HEK293 (cell line): ENCODE data around the gene CACNA2D4.

Experiments
- CTCF ChIA-PET: fragments of 350-600 bp; formaldehyde crosslinking; extraction: SDS; loops from one replicate; lab custom pipeline; 2021; ENCODE audit warnings: antibody characterized with exemption; lab: Yijun Ruan, JAX
- POLR2A ChIA-PET: fragments of 300-600 bp; formaldehyde crosslinking; extraction: SDS; loops from one replicate; lab custom pipeline; 2020; ENCODE audit warnings: antibody characterized with exemption, inconsistent platforms; lab: Yijun Ruan, JAX
- H3K27ac ChIP-seq: fragments of 200-500 bp; sonication (Bioruptor generic); 2 replicates; pipeline ENCODE4 v1.5.1; 2014; ENCODE audit warnings: low read depth, low read length, control low read depth, inconsistent platforms; ENCODE audit errors: extremely low read depth
- H3K36me3 ChIP-seq, 2 experiments: fragments of 200-500 bp in 1 of 2; sonication (Bioruptor generic) in 1 of 2; 1 replicate in 1 of 2; 2 replicates in 1 of 2; pipeline ENCODE4 v1.5.1; 2014 to 2017; ENCODE audit warnings: inconsistent platforms in 2 of 2, low read length in 2 of 2; ENCODE audit not compliant: control insufficient read depth in 2 of 2, insufficient read depth in 1 of 2
- H3K4me1 ChIP-seq: fragments of 200-500 bp; sonication (Bioruptor generic); 2 replicates; pipeline ENCODE4 v1.5.1; 2014; ENCODE audit warnings: mild to moderate bottlenecking, low read length, inconsistent platforms; ENCODE audit not compliant: control insufficient read depth, insufficient read depth
- H3K4me3 ChIP-seq: 2 replicates; pipeline ENCODE4 v1.5.1; 2011; ENCODE audit warnings: low read depth, mild to moderate bottlenecking, control low read depth, low read length, moderate library complexity
- H3K9me3 ChIP-seq: fragments of 200-500 bp; sonication (Bioruptor generic); 2 replicates; pipeline ENCODE4 v1.5.1; 2014; ENCODE audit warnings: low read depth, low read length, inconsistent platforms; ENCODE audit not compliant: control insufficient read depth, insufficient read depth
- IKZF3 ChIP-seq: fragments of 450-650 bp; IDR thresholded peaks from 2 replicates; pipeline ENCODE4 v1.5.0; 2018; ENCODE audit warnings: missing biosample characterization, mild to moderate bottlenecking, missing genetic modification characterization, moderate library complexity
- MYNN ChIP-seq: fragments of 450-650 bp; formaldehyde crosslinking; IDR thresholded peaks from 2 replicates; pipeline ENCODE4 v1.5.1; 2016; ENCODE audit warnings: missing biosample characterization, missing genetic modification characterization, borderline replicate concordance
- SP3 ChIP-seq: fragments of 450-650 bp; formaldehyde crosslinking; IDR thresholded peaks from 2 replicates; pipeline ENCODE4 v1.5.1; 2016; ENCODE audit warnings: missing biosample characterization, missing genetic modification characterization
- ZNF211 ChIP-seq: fragments of 450-650 bp; formaldehyde crosslinking; IDR thresholded peaks from 2 replicates; pipeline ENCODE4 v1.5.1; 2016; ENCODE audit warnings: low read depth, missing biosample characterization, missing genetic modification characterization
- ZNF248 ChIP-seq: fragments of 450-650 bp; formaldehyde crosslinking; IDR thresholded peaks from 2 replicates; pipeline ENCODE4 v1.5.1; 2017; ENCODE audit warnings: missing biosample characterization, missing genetic modification characterization
- ZNF626 ChIP-seq: fragments of 450-650 bp; sonication (Bioruptor Pico); formaldehyde crosslinking; IDR thresholded peaks from 2 replicates; pipeline ENCODE4 v1.5.1; 2018; ENCODE audit warnings: missing biosample characterization, missing genetic modification characterization, inconsistent platforms
- ZSCAN16 ChIP-seq: fragments of 450-650 bp; formaldehyde crosslinking; IDR thresholded peaks from 2 replicates; pipeline ENCODE4 v1.5.1; 2016; ENCODE audit warnings: missing biosample characterization, missing genetic modification characterization
- TF ChIP-seq, protein P1 (sequence below): fragments of 450-650 bp; formaldehyde crosslinking; IDR thresholded peaks from 2 replicates; pipeline ENCODE4 v1.5.1; 2016; ENCODE audit warnings: missing biosample characterization, missing genetic modification characterization
- TF ChIP-seq, protein P2 (sequence below): fragments of 450-650 bp; formaldehyde crosslinking; IDR thresholded peaks from 2 replicates; pipeline ENCODE4 v1.5.1; 2016; ENCODE audit warnings: missing biosample characterization, missing genetic modification characterization, borderline replicate concordance
- TF ChIP-seq, protein P3 (sequence below): fragments of 450-650 bp; formaldehyde crosslinking; IDR thresholded peaks from 2 replicates; pipeline ENCODE4 v1.5.1; 2017; ENCODE audit warnings: missing biosample characterization, mild to moderate bottlenecking, missing genetic modification characterization, moderate library complexity
- TF ChIP-seq, protein P4 (sequence below): fragments of 450-650 bp; formaldehyde crosslinking; IDR thresholded peaks from 2 replicates; pipeline ENCODE4 v1.5.1; 2016; ENCODE audit warnings: missing biosample characterization, missing genetic modification characterization
- TF ChIP-seq, protein P5 (sequence below): fragments of 450-650 bp; formaldehyde crosslinking; IDR thresholded peaks from 2 replicates; pipeline ENCODE4 v1.5.1; 2017; ENCODE audit warnings: missing biosample characterization, missing genetic modification characterization
- TF ChIP-seq, protein P6 (sequence below): fragments of 450-650 bp; formaldehyde crosslinking; IDR thresholded peaks from 2 replicates; pipeline ENCODE4 v1.5.1; 2017; ENCODE audit warnings: missing biosample characterization, missing genetic modification characterization
- TF ChIP-seq, protein P7 (sequence below): fragments of 450-650 bp; formaldehyde crosslinking; IDR thresholded peaks from 2 replicates; pipeline ENCODE4 v1.5.1; 2016; ENCODE audit warnings: missing biosample characterization, missing genetic modification characterization

The CACNA2D4 gene

DNA sequence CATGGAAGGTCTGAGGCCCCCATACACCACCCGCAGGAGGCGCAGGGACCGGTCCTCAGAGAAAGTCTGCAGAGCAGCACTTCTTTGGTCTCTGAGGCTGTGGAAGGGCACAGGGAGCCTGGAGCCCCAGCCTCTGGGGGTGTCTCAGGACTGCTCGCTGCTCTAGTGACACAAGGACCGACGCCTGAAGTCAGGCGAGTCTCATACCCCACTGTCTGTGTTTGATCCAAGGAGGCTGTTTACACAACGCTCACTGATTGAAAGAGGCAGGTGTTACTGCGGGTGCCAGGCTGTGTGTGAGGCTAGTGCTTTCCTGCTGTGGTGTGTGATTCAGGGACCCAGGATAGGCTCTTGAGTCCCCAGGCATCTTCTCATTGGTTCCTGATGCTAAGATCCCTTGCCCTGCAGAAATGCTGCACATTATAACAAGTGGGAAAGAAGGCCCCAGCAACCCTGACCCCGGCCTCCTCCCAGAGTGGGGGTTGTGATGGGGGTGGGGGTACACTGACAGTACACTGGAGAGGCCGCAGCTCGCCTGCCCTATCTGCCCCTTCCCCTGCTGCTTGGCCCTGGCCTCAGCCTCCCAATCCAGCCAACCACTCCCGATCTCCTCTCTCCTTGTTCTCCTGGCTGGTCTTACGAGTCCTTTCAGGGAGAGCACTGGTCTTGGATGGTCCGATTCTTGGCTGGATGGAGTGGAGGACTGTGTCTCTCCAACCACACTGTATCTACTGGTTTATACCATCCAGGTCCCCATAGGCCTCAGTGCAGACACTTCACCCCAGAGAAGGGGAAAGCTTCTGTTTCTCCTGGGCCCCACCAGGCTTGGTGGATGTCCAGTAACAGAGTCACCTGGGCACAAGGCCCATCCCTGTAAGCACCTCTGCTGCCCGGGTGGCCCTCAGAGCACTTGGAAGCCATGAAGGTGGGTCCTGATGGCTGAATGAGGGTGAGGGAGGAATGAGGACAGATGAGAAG lies 6.6 kb downstream of the CACNA2D4 start:
- Histone ChIP-seq H3K9me3 (no peaks in the 10 kb centered on the region), H3K4me3 (no peak overlapping the region), H3K4me1 (no peaks in the 10 kb centered on the region), H3K36me3 (no peaks in the 10 kb centered on the region), H3K27ac (no peak overlapping the region)
- POLR2A ChIA-PET = no interaction called here
- TF ChIP-seq, protein P1, sequence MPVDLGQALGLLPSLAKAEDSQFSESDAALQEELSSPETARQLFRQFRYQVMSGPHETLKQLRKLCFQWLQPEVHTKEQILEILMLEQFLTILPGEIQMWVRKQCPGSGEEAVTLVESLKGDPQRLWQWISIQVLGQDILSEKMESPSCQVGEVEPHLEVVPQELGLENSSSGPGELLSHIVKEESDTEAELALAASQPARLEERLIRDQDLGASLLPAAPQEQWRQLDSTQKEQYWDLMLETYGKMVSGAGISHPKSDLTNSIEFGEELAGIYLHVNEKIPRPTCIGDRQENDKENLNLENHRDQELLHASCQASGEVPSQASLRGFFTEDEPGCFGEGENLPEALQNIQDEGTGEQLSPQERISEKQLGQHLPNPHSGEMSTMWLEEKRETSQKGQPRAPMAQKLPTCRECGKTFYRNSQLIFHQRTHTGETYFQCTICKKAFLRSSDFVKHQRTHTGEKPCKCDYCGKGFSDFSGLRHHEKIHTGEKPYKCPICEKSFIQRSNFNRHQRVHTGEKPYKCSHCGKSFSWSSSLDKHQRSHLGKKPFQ (tag by site-specific recombination) = no peak
- TF ChIP-seq, protein P2, sequence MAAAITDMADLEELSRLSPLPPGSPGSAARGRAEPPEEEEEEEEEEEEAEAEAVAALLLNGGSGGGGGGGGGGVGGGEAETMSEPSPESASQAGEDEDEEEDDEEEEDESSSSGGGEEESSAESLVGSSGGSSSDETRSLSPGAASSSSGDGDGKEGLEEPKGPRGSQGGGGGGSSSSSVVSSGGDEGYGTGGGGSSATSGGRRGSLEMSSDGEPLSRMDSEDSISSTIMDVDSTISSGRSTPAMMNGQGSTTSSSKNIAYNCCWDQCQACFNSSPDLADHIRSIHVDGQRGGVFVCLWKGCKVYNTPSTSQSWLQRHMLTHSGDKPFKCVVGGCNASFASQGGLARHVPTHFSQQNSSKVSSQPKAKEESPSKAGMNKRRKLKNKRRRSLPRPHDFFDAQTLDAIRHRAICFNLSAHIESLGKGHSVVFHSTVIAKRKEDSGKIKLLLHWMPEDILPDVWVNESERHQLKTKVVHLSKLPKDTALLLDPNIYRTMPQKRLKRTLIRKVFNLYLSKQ = no peak
- TF ChIP-seq, protein P3, sequence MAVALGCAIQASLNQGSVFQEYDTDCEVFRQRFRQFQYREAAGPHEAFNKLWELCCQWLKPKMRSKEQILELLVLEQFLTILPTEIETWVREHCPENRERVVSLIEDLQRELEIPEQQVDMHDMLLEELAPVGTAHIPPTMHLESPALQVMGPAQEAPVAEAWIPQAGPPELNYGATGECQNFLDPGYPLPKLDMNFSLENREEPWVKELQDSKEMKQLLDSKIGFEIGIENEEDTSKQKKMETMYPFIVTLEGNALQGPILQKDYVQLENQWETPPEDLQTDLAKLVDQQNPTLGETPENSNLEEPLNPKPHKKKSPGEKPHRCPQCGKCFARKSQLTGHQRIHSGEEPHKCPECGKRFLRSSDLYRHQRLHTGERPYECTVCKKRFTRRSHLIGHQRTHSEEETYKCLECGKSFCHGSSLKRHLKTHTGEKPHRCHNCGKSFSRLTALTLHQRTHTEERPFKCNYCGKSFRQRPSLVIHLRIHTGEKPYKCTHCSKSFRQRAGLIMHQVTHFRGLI (tag by site-specific recombination) = no peak
- no peak for TF ChIP-seq MYNN (tag by site-specific recombination)
- TF ChIP-seq ZNF626 (tag by site-specific recombination) = no peak
- TF ChIP-seq, protein P4, sequence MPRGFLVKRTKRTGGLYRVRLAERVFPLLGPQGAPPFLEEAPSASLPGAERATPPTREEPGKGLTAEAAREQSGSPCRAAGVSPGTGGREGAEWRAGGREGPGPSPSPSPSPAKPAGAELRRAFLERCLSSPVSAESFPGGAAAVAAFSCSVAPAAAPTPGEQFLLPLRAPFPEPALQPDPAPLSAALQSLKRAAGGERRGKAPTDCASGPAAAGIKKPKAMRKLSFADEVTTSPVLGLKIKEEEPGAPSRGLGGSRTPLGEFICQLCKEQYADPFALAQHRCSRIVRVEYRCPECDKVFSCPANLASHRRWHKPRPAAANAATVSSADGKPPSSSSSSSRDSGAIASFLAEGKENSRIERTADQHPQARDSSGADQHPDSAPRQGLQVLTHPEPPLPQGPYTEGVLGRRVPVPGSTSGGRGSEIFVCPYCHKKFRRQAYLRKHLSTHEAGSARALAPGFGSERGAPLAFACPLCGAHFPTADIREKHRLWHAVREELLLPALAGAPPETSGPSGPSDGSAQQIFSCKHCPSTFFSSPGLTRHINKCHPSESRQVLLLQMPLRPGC = no peak
- no peak for TF ChIP-seq ZNF248
- TF ChIP-seq, protein P5, sequence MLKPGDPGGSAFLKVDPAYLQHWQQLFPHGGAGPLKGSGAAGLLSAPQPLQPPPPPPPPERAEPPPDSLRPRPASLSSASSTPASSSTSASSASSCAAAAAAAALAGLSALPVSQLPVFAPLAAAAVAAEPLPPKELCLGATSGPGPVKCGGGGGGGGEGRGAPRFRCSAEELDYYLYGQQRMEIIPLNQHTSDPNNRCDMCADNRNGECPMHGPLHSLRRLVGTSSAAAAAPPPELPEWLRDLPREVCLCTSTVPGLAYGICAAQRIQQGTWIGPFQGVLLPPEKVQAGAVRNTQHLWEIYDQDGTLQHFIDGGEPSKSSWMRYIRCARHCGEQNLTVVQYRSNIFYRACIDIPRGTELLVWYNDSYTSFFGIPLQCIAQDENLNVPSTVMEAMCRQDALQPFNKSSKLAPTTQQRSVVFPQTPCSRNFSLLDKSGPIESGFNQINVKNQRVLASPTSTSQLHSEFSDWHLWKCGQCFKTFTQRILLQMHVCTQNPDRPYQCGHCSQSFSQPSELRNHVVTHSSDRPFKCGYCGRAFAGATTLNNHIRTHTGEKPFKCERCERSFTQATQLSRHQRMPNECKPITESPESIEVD = no peak
- no peak for TF ChIP-seq IKZF3 (tag by site-specific recombination)
- TF ChIP-seq ZNF211 = no peak
- no peak for TF ChIP-seq ZSCAN16
- TF ChIP-seq, protein P6, sequence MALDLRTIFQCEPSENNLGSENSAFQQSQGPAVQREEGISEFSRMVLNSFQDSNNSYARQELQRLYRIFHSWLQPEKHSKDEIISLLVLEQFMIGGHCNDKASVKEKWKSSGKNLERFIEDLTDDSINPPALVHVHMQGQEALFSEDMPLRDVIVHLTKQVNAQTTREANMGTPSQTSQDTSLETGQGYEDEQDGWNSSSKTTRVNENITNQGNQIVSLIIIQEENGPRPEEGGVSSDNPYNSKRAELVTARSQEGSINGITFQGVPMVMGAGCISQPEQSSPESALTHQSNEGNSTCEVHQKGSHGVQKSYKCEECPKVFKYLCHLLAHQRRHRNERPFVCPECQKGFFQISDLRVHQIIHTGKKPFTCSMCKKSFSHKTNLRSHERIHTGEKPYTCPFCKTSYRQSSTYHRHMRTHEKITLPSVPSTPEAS = no peak
- CTCF ChIA-PET = interaction anchor here (0.8 kb wide), 1 partner anchor 24 kb away, joined by 3 read pairs; no protein-coding TSS in a partner anchor

DNA sequence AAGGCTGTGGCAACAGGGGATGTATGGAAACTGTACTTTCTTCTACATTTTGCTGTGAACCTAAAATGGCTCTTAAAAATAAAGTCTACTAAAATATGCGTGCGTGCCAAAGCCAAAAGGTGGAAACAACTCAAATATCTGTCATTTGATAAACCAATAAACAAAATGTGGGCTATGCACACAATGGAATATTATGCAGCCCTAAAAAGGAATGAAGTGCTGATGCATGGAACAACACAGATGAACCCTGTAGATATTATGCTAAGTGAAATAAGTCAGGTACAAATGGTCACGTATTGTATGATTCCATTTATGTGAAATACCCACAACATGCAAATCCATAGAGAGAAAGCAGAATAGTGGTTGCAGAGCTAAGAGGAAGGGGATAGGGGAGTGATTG lies 8.0 kb downstream of the CACNA2D4 start:
- ChIA-PET POLR2A (no interaction called here), CTCF (no interaction called here)
- Histone ChIP-seq H3K4me3 (no peak overlapping the region), H3K36me3 (no peaks in the 10 kb centered on the region), H3K27ac (no peak overlapping the region), H3K4me1 (no peaks in the 10 kb centered on the region), H3K9me3 (no peaks in the 10 kb centered on the region)
- TF ChIP-seq, protein P7, sequence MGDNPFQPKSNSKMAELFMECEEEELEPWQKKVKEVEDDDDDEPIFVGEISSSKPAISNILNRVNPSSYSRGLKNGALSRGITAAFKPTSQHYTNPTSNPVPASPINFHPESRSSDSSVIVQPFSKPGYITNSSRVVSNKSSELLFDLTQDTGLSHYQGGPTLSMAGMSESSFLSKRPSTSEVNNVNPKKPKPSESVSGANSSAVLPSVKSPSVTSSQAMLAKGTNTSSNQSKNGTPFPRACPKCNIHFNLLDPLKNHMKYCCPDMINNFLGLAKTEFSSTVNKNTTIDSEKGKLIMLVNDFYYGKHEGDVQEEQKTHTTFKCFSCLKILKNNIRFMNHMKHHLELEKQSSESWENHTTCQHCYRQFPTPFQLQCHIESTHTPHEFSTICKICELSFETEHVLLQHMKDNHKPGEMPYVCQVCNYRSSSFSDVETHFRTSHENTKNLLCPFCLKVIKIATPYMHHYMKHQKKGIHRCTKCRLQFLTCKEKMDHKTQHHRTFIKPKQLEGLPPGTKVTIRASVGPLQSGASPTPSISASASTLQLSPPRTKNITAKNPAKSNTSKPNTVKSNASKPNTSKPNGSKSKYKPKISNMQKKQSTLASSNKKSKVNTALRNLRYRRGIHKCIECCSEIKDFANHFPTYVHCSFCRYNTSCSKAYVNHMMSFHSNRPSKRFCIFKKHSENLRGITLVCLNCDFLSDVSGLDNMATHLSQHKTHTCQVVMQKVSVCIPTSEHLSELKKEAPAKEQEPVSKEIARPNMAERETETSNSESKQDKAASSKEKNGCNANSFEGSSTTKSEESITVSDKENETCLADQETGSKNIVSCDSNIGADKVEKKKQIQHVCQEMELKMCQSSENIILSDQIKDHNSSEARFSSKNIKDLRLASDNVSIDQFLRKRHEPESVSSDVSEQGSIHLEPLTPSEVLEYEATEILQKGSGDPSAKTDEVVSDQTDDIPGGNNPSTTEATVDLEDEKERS (tag by site-specific recombination) = 0 out of 2 replicates have a peak, but pooled peaks have one; percentile 33
- TF ChIP-seq SP3 (tag by site-specific recombination) = no peak
